GM12878 (cell line): ENCODE measurements around the gene GJA9. TPM values are rescaled to one million over a fixed set of nuclear protein-coding genes. Genes with fewer than 3 reads are reported as not detected.

Source experiments
- ASH2L ChIP-seq: fragments of 300-600, 200-600 bp; sonication (generic); IDR thresholded peaks from 2 replicates; pipeline ENCODE4 v1.6.1; 2017; ENCODE audit warnings: low read depth, mild to moderate bottlenecking, borderline replicate concordance
- BHLHE40 ChIP-seq, 2 experiments: fragments of 450-650 bp in 1 of 2; IDR thresholded peaks; 2 replicates each; pipeline ENCODE4 v1.6.1; 2011 to 2017; ENCODE audit warnings: low read depth in 2 of 2, borderline replicate concordance in 1 of 2, improper control_type of control experiment in 1 of 2, low read length in 1 of 2, mild to moderate bottlenecking in 1 of 2
- BRCA1 ChIP-seq: IDR thresholded peaks from 2 replicates; pipeline ENCODE4 v1.6.1; 2011; ENCODE audit warnings: low read depth, low read length, improper control_type of control experiment
- CBX5 ChIP-seq: sonication (generic); IDR thresholded peaks from 2 replicates; pipeline ENCODE4 v1.6.1; 2016; ENCODE audit warnings: low read depth, moderate library complexity, mild to moderate bottlenecking, inconsistent platforms
- CHD2 ChIP-seq: IDR thresholded peaks from 2 replicates; pipeline ENCODE4 v1.6.1; 2011; ENCODE audit warnings: low read depth, low read length, improper control_type of control experiment, borderline replicate concordance
- EED ChIP-seq: sonication (generic); IDR thresholded peaks from 2 replicates; pipeline ENCODE4 v1.6.1; 2016; ENCODE audit warnings: antibody characterized with exemption, low read depth
- FOS ChIP-seq: IDR thresholded peaks from 3 replicates; pipeline ENCODE4 v1.6.1; 2011; ENCODE audit warnings: borderline replicate concordance; ENCODE audit not compliant: insufficient read length; ENCODE audit errors: extremely low read depth
- KDM1A ChIP-seq: fragments of 200-600 bp; sonication (generic); IDR thresholded peaks from 2 replicates; pipeline ENCODE4 v1.6.1; 2016; ENCODE audit warnings: borderline replicate concordance
- KLF5 ChIP-seq: fragments of 450-650 bp; IDR thresholded peaks from 2 replicates; pipeline ENCODE4 v1.6.1; 2014; ENCODE audit warnings: mild to moderate bottlenecking; ENCODE audit not compliant: partially characterized antibody
- LARP7 ChIP-seq: fragments of 450-650 bp; IDR thresholded peaks from 2 replicates; pipeline ENCODE4 v1.6.1; 2017; ENCODE audit warnings: mild to moderate bottlenecking
- MTA3 ChIP-seq: IDR thresholded peaks from 2 replicates; pipeline ENCODE4 v1.6.1; 2012; ENCODE audit warnings: low read length, inconsistent platforms, borderline replicate concordance
- NFYB ChIP-seq: IDR thresholded peaks from 2 replicates; pipeline ENCODE4 v1.6.1; 2011; ENCODE audit warnings: low read depth, mild to moderate bottlenecking, low read length, improper control_type of control experiment, moderate library complexity; ENCODE audit not compliant: insufficient read depth
- NKRF ChIP-seq: fragments of 450-650 bp; conservative IDR thresholded peaks from 2 replicates; pipeline ENCODE4 v1.6.1; 2017; ENCODE audit warnings: mild to moderate bottlenecking, moderate library complexity
- RUNX3 ChIP-seq: IDR thresholded peaks from 2 replicates; pipeline ENCODE4 v1.6.1; 2012; ENCODE audit warnings: low read length, inconsistent platforms
- SUPT20H ChIP-seq: IDR thresholded peaks from 2 replicates; pipeline ENCODE4 v1.6.1; 2011; ENCODE audit warnings: low read depth, mild to moderate bottlenecking, low read length, moderate library complexity, borderline replicate concordance; ENCODE audit not compliant: control insufficient read depth
- SUZ12 ChIP-seq: fragments of 200-600 bp; sonication (generic); IDR thresholded peaks from one replicate; pipeline ENCODE4 v1.6.1; 2018; ENCODE audit warnings: antibody characterized with exemption, mild to moderate bottlenecking; ENCODE audit not compliant: unreplicated experiment
- TCF12 ChIP-seq: IDR thresholded peaks from 2 replicates; pipeline ENCODE4 v1.6.1; 2011; ENCODE audit warnings: low read depth, mild to moderate bottlenecking, low read length
- TCF7 ChIP-seq: IDR thresholded peaks from 2 replicates; pipeline ENCODE4 v1.6.1; 2014; ENCODE audit warnings: antibody characterized with exemption, borderline replicate concordance
- ZBTB33 ChIP-seq: fragments of 450-650 bp; IDR thresholded peaks from 2 replicates; pipeline ENCODE4 v1.6.1; 2017; ENCODE audit warnings: mild to moderate bottlenecking
- ZSCAN29 ChIP-seq: fragments of 450-650 bp; IDR thresholded peaks from 2 replicates; pipeline ENCODE4 v1.6.1; 2017; ENCODE audit warnings: mild to moderate bottlenecking, moderate library complexity
- polyA plus RNA-seq, 11 experiments: library from polyadenylated mRNA; depleted of rRNA in 4 of 11; unstranded in 6 of 11; stranded (reverse) in 5 of 11; fragments of >200 nt; fragmentation: Nextera tagmentation in 4 of 11; fragmentation: Illumina TruSeq in 1 of 11; extraction: Ambion mirVana in 4 of 11; extraction: Trizol in 1 of 11; gene quantifications; 1 replicate in 1 of 11; 2 replicates in 10 of 11; pipeline versions ENCODE4 v1.2.1 to v1.2.3, GENCODE V29; 2011 to 2016; ENCODE audit warnings: inconsistent platforms in 2 of 11, missing spikeins in 2 of 11, low read depth in 1 of 11
- total RNA-seq, 4 experiments: library from RNA; depleted of rRNA in 3 of 4; stranded (reverse); fragments of >200 nt in 3 of 4; fragmentation: Illumina TruSeq in 1 of 4; extraction: Trizol in 1 of 4; gene quantifications; 2 replicates each; pipeline versions ENCODE4 v1.2.1 to v1.2.3, GENCODE V29; 2013 to 2021
- TF ChIP-seq, protein P1 (sequence below): fragments of 450-650 bp; IDR thresholded peaks from 2 replicates; pipeline ENCODE4 v1.6.1; 2017; ENCODE audit warnings: borderline replicate concordance
- TF ChIP-seq, protein P2 (sequence below): fragments of 450-650 bp; IDR thresholded peaks from 2 replicates; pipeline ENCODE4 v1.6.1; 2017; ENCODE audit warnings: low read depth, mild to moderate bottlenecking, moderate library complexity

GJA9 gene
- total and polyA plus RNA-seq, 10 of the 15 experiments (the other 5 are each of a cell fraction or from before 2014, with no cell fraction given), result 0.13 TPM; not detected in 9

DNA sequence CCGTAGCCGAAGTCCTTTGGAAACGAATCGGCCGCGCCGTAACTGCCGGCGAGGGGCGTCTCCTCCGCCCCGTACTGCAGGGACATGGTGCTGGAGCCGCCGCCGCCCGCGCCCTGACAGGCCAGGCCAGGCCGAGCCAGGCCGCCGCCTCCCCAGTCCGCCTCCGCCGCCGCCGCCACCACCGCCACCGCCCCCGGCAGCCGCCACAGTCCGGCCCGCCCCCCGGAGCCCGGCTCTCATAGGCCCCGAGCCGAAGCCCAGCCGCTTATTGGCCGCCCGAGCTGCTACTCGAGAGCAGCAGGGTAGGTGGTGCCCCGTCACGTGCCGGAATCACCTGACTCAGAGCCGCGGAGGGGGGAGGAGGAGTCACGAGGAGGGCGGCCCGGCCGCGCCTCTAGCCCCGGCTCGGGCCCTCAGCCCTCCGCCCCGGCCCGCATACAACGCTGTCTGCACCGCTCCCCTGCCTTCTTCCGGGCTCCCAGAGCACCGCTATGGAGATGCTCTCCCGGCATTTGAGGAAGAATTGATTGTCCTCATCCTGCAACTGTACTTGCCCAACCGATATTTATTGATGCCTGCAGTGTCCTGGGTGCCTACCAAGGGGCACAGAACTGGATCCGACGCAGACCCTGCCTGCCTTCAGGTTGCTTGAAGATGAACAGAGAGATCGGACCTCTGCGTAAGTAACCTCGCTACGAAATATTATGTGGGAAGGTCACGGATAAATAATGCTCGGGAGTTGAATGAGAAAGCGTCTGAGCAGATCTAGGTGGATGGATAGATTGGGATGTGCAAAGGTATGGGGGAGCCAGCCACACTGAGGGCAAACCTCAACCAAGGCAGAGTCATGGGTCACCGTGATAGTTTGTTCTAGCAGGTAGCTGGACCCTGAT, 21.6 kb downstream of the GJA9 start, which contains the start of gene RRAGC (continued):
- TF ChIP-seq SUPT20H (no peak), FOS (peak; percentile 85), SUZ12 (no peak), NKRF (peak; percentile 65), KLF5 (peak; percentile 39), LARP7 (peak; percentile 70; the same call in 1 of the 2 replicates), ZBTB33 (no peak), CBX5 (0 out of 2 replicates have a peak, but pooled peaks have one; percentile 6), NFYB (peak; percentile 81; the same call in 1 of the 2 replicates), ZSCAN29 (no peak), MTA3 (no peak), RUNX3 (no peak; the same call in none of the 2 replicates), EED (no peak), ASH2L (peak; percentile 12; the same call in 1 of the 2 replicates), TCF12 (no peak), BRCA1 (no peak), KDM1A (no peak), TCF7 (no peak), BHLHE40 (IDR thresholded peaks at IDR 0.05; ENCODE audit: borderline replicate concordance in 1 of 2, low read depth in 2 of 2, low read length in 1 of 2) (peak; percentile 99 to 100), CHD2 (peak; percentile 87; the same call in 1 of the 2 replicates)
- TF ChIP-seq, protein P1, sequence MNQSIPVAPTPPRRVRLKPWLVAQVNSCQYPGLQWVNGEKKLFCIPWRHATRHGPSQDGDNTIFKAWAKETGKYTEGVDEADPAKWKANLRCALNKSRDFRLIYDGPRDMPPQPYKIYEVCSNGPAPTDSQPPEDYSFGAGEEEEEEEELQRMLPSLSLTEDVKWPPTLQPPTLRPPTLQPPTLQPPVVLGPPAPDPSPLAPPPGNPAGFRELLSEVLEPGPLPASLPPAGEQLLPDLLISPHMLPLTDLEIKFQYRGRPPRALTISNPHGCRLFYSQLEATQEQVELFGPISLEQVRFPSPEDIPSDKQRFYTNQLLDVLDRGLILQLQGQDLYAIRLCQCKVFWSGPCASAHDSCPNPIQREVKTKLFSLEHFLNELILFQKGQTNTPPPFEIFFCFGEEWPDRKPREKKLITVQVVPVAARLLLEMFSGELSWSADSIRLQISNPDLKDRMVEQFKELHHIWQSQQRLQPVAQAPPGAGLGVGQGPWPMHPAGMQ, result no peak
- TF ChIP-seq, protein P2, sequence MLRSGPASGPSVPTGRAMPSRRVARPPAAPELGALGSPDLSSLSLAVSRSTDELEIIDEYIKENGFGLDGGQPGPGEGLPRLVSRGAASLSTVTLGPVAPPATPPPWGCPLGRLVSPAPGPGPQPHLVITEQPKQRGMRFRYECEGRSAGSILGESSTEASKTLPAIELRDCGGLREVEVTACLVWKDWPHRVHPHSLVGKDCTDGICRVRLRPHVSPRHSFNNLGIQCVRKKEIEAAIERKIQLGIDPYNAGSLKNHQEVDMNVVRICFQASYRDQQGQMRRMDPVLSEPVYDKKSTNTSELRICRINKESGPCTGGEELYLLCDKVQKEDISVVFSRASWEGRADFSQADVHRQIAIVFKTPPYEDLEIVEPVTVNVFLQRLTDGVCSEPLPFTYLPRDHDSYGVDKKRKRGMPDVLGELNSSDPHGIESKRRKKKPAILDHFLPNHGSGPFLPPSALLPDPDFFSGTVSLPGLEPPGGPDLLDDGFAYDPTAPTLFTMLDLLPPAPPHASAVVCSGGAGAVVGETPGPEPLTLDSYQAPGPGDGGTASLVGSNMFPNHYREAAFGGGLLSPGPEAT, result peak; percentile 27; the same call in 1 of the 2 replicates
